OCI-LY1 (cell line): ENCODE measurements around the gene CASQ1.

Experiments
- H2AFZ ChIP-seq: fragments of 200-600 bp; sonication (generic), shearing (Covaris generic); 2 replicates; pipeline ENCODE4 v1.6.0; 2014; ENCODE audit warnings: antibody characterized with exemption, mild to moderate bottlenecking, low read length
- H3F3A ChIP-seq: fragments of 200-600 bp; sonication (generic), shearing (Covaris generic); 2 replicates; pipeline ENCODE4 v1.6.0; 2014; ENCODE audit warnings: mild to moderate bottlenecking, antibody characterized with exemption, low read length, moderate library complexity; ENCODE audit not compliant: insufficient read depth
- H3K27ac ChIP-seq: fragments of 200-600 bp; sonication (generic); 2 replicates; pipeline ENCODE4 v1.5.1; 2014; ENCODE audit warnings: low read length, mixed run types, mild to moderate bottlenecking, low read depth; ENCODE audit not compliant: poor library complexity, severe bottlenecking
- H3K27me3 ChIP-seq: fragments of 200-600 bp; sonication (generic); 2 replicates; pipeline ENCODE4 v1.6.0; 2014; ENCODE audit warnings: antibody characterized with exemption, mild to moderate bottlenecking, low read length, moderate library complexity; ENCODE audit not compliant: insufficient read depth
- H3K36me3 ChIP-seq: fragments of 200-600 bp; sonication (generic); 2 replicates; pipeline ENCODE4 v1.6.1; 2014; ENCODE audit warnings: mild to moderate bottlenecking, antibody characterized with exemption, low read length, moderate library complexity, mixed read lengths; ENCODE audit not compliant: insufficient read depth
- H3K4me1 ChIP-seq: fragments of 200-600 bp; sonication (generic); 2 replicates; pipeline ENCODE4 v1.5.1; 2014; ENCODE audit warnings: mild to moderate bottlenecking, low read length, moderate library complexity; ENCODE audit not compliant: insufficient read depth, severe bottlenecking
- H3K4me2 ChIP-seq: fragments of 200-600 bp; sonication (generic), shearing (Covaris generic); 2 replicates; pipeline ENCODE4 v1.6.1; 2014; ENCODE audit warnings: low read length
- H3K4me3 ChIP-seq: fragments of 200-600 bp; sonication (generic); 2 replicates; pipeline ENCODE4 v1.5.1; 2014; ENCODE audit warnings: low read length, low read depth, mild to moderate bottlenecking, mixed read lengths; ENCODE audit not compliant: poor library complexity, severe bottlenecking
- H3K79me2 ChIP-seq: fragments of 200-600 bp; shearing (Covaris generic); 2 replicates; pipeline ENCODE4 v1.6.1; 2016; ENCODE audit warnings: mixed run types, low read length, mixed read lengths; ENCODE audit not compliant: insufficient read depth
- H3K9ac ChIP-seq: fragments of 200-600 bp; sonication (generic), shearing (Covaris generic); 2 replicates; pipeline ENCODE4 v1.6.1; 2014; ENCODE audit warnings: mild to moderate bottlenecking, low read length, mixed read lengths
- H3K9me2 ChIP-seq: fragments of 200-600 bp; sonication (generic), shearing (Covaris generic); 2 replicates; pipeline ENCODE4 v1.6.1; 2014; ENCODE audit warnings: low read depth, mild to moderate bottlenecking, low read length, mixed read lengths
- H3K9me3 ChIP-seq: fragments of 200-600 bp; shearing (Covaris generic); 2 replicates; pipeline ENCODE4 v1.6.1; 2014; ENCODE audit warnings: low read length, mixed read lengths
- H4K20me1 ChIP-seq: fragments of 200-600 bp; sonication (generic), shearing (Covaris generic); 2 replicates; pipeline ENCODE4 v1.6.0; 2016; ENCODE audit warnings: mild to moderate bottlenecking, low read length; ENCODE audit not compliant: insufficient read depth
- CTCF ChIP-seq: fragments of 200-600 bp; sonication (generic), shearing (Covaris generic); IDR thresholded peaks from 2 replicates; pipeline ENCODE4 v1.5.1; 2017; ENCODE audit warnings: mild to moderate bottlenecking, antibody characterized with exemption, low read length, moderate library complexity, mixed read lengths
- EZH2 ChIP-seq: fragments of 200-600 bp; sonication (generic), shearing (Covaris generic); IDR thresholded peaks from 2 replicates; pipeline ENCODE4 v1.8.0; 2017; ENCODE audit warnings: borderline replicate concordance, mixed run types, mild to moderate bottlenecking, antibody characterized with exemption, low read length, moderate library complexity, mixed read lengths

The CASQ1 gene

GRCh38 chr1:160168016-160168415 is 22.4 kb upstream of the CASQ1 start:
- TF ChIP-seq EZH2 (no peak), CTCF (no peak)
- Histone ChIP-seq H3K9ac (no peak overlapping the region), H3K9me3 (no peaks in the 10 kb centered on the region), H4K20me1 (no peaks in the 10 kb centered on the region), H3K9me2 (no peaks in the 10 kb centered on the region), H3K27me3 (no peaks in the 10 kb centered on the region; the same call in 1 of the 2 replicates), H3K4me1 (peaks cover 4% of the 10 kb centered on the region), H3K4me2 (no peak overlapping the region), H3F3A (no peaks in the 10 kb centered on the region), H2AFZ (no peak overlapping the region), H3K36me3 (no peaks in the 10 kb centered on the region), H3K79me2 (no peaks in the 10 kb centered on the region), H3K27ac (no peak overlapping the region), H3K4me3 (no peak overlapping the region)

- Histone ChIP-seq H3F3A (no peaks in the 10 kb centered on the region), H3K4me1 (peaks cover 4% of the 10 kb centered on the region), H3K4me2 (no peak overlapping the region)
Measured at GRCh38 chr1:160168609-160169369, 21.6 kb upstream of the CASQ1 start.

GRCh38 chr1:160169553-160170399 is 20.6 kb upstream of the CASQ1 start:
- H3K4me2 ChIP-seq: no peak overlapping the region
- no peak for TF ChIP-seq CTCF
- no peak for TF ChIP-seq EZH2
- no peak overlapping the region for H2AFZ ChIP-seq
- peaks cover 3% of the 10 kb centered on the region; the same call in 1 of the 2 replicates for H3K27me3 ChIP-seq
- H3K4me1 ChIP-seq: peaks cover 4% of the 10 kb centered on the region
- no peak overlapping the region for H3K9ac ChIP-seq
- no peaks in the 10 kb centered on the region for H4K20me1 ChIP-seq
- no peaks in the 10 kb centered on the region for H3K9me3 ChIP-seq
- H3K9me2 ChIP-seq: no peaks in the 10 kb centered on the region
- H3K36me3 ChIP-seq: no peaks in the 10 kb centered on the region
- no peak overlapping the region for H3K27ac ChIP-seq
- no peaks in the 10 kb centered on the region for H3F3A ChIP-seq
- H3K79me2 ChIP-seq: no peaks in the 10 kb centered on the region
- H3K4me3 ChIP-seq: no peak overlapping the region

More at GRCh38 chr1:160168609-160169369, 21.6 kb upstream of the CASQ1 start:
- no peak overlapping the region for H3K9ac ChIP-seq
- no peak overlapping the region for H2AFZ ChIP-seq
- H3K9me3 ChIP-seq: no peaks in the 10 kb centered on the region
- H3K36me3 ChIP-seq: no peaks in the 10 kb centered on the region
- H3K79me2 ChIP-seq: no peaks in the 10 kb centered on the region
- H3K9me2 ChIP-seq: no peaks in the 10 kb centered on the region
- TF ChIP-seq CTCF (no peak), EZH2 (no peak)
- H3K27me3 ChIP-seq: no peaks in the 10 kb centered on the region; the same call in 1 of the 2 replicates
- H4K20me1 ChIP-seq: no peaks in the 10 kb centered on the region
- H3K27ac ChIP-seq: no peak overlapping the region
- no peak overlapping the region for H3K4me3 ChIP-seq
